Fibroblast of pulmonary artery (primary cell): ENCODE results near the gene RHOD.
A peak's percentile ranks its signal among the peaks of the same experiment; 100 is the strongest.

Experiments
- DNase-seq: peaks from one replicate; pipeline ENCODE4 v3.0.0-alpha.2; 2010; ENCODE audit warnings: low read depth
- H3K4me3 ChIP-seq: replicated peaks from 2 replicates; pipeline ENCODE4 v1.5.1; 2011; ENCODE audit warnings: low read depth, mild to moderate bottlenecking, control low read depth, low read length, moderate library complexity
- TF ChIP-seq, protein P1 (sequence below): IDR thresholded peaks from 2 replicates; pipeline ENCODE4 v1.5.1; 2011; ENCODE audit warnings: mild to moderate bottlenecking, control low read depth, low read length, inconsistent platforms; ENCODE audit errors: missing control alignments

Gene RHOD

DNA sequence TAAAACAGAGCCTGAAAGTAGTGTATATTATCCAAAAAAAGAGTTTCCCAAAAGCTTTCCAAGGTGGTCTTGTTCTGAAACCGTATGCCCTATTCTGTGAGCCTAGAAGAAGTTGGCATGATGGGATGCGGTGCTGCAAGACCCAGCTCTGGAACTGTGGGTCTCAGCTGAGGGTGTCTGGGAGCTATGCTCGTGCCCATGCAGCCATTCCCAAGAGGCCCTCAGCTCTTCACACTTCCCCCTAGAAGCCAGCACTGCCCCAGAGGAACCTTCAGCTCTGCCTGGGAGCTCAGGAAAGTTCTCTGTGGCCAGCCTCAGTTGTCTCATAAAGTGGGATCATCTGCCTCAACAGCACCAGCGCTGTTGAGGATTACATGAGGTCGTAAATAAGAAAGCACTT lies 40.1 kb upstream of the RHOD start:
- no peak for DNase-seq
- no peak overlapping the region for H3K4me3 ChIP-seq
- TF ChIP-seq, protein P1, sequence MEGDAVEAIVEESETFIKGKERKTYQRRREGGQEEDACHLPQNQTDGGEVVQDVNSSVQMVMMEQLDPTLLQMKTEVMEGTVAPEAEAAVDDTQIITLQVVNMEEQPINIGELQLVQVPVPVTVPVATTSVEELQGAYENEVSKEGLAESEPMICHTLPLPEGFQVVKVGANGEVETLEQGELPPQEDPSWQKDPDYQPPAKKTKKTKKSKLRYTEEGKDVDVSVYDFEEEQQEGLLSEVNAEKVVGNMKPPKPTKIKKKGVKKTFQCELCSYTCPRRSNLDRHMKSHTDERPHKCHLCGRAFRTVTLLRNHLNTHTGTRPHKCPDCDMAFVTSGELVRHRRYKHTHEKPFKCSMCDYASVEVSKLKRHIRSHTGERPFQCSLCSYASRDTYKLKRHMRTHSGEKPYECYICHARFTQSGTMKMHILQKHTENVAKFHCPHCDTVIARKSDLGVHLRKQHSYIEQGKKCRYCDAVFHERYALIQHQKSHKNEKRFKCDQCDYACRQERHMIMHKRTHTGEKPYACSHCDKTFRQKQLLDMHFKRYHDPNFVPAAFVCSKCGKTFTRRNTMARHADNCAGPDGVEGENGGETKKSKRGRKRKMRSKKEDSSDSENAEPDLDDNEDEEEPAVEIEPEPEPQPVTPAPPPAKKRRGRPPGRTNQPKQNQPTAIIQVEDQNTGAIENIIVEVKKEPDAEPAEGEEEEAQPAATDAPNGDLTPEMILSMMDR = no peak

DNA sequence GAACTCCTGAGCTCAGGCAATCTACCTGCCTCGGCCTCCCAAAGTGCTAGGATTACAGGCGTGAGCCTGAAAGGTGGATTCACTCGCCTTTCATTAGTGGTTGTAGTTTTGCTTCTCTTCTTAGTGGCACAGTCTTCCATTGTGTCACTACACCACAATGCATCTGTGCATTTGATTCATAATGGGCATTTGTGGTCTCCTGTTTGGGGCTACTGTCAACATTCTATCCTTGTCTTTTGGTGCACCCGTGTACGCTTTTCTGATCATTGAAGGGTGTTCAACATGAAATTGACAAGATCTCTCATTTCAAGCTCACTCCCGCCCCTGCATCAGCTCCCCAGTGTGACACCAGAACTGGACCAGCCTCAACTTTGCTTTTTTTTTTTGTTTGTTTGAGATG lies 35.7 kb upstream of the RHOD start:
- TF ChIP-seq, protein P1 = no peak
- H3K4me3 ChIP-seq = no peak overlapping the region
- DNase-seq = no peak

DNA sequence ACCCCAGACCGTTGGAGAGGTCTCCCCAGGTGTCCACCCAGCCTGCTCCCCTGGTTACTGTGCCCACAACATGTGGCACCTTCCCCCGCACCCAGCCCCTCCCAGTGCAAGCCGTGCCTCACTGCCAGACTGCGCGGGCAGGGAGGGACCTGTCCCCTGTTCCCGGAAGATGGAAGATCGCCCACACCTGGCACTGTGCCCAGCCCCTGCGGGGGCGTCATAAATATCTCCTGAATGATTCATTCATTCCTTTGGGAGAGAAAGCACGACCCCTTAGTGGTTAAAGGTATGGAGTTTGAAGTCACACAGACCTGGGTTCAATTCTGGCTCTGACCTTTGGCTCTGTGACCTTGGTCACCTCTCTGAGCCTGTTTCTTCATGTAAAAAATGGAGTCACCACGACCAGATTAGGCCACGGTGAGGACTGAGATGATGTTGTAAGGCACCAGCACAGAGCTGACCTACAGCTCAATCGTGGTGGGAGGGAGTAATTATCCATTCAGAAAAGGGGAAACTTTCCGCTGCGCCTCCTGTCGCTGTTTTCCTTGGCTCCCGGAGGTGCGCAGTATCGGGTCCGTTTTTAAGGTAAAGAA lies 34.2 kb upstream of the RHOD start:
- H3K4me3 ChIP-seq = no peak overlapping the region
- TF ChIP-seq, protein P1 = no peak
- peak; percentile 68 for DNase-seq

DNA sequence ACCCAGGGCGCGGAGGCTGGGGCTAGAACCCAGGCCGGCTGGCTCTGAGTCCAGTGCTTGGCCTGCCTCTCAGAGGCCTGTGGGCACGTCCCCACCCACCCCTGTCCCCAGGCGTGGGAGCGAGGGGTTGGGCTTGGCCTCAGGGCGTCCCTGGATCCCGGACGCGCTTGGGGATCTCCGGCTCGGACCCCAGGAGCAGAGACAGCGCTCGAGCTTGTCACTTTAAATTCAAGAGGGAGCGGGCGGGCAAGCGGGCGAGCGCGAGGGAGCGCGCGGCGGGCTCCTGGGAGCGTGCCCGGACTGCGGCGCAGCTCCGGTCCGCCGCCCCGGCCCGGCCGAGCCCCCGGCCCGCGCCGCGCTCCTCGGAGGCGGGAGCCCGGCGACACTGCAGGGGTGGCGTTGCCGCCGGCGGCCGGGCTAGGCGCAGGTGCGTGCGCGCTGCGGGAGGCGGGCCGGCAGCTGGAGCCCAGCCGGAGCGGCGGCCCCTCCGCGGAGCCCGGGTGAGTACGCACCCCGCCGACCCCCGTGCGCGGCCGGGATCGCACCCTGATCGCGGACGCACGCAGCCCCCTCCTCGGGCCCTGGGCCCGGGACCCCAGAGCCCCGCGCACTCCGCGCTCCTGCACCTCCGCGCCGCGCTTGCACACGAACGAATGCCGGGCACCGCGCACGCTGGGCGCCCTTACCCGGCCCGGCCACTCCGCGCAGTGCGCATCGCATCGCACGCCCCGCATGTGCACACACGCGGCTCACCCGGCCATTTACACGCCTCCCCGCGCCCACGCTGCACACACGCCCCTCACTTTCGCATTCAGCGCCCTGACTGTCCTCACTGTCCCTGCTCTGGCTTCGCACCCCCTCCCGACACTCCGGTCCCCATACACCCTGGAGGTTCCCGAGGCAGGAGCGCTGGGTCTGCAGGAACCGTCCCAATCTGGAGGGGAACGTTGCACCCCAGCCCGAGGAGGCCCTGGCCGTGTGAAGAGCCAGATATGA lies 33.4 kb upstream of the RHOD start, which contains the start of gene SYT12:
SYT12 (plus strand) TSS at position 174 of the 996 bp plus-strand sequence. CDS start 7,011 bp downstream, outside the sequence.
- peak; percentile 9 for DNase-seq
- peak within 1 kb of the TSS; percentile 29 for H3K4me3 ChIP-seq
- TF ChIP-seq, protein P1 = no peak

DNA sequence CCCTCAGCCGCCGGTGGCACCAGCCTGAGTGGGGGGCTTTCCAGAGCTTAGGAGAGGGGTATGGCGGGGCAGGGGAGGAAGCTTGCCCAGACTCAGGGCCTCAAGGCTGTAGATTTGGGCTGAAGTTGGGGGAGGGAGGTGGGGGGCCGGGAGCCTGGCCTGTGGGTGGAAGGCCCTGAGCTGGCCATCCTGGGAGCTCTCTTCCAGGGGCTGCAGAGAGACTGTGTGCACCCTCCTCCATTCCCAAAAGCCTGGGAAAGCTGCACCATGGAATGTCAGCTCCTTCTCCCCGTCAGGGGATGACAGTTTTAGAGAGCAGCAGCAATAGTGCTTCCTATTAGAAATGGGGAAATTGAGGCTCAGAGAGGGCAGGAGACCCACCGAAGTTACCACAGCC lies 32.7 kb upstream of the RHOD start:
- DNase-seq = no peak
- no peak overlapping the region for H3K4me3 ChIP-seq
- TF ChIP-seq, protein P1 = no peak

DNA sequence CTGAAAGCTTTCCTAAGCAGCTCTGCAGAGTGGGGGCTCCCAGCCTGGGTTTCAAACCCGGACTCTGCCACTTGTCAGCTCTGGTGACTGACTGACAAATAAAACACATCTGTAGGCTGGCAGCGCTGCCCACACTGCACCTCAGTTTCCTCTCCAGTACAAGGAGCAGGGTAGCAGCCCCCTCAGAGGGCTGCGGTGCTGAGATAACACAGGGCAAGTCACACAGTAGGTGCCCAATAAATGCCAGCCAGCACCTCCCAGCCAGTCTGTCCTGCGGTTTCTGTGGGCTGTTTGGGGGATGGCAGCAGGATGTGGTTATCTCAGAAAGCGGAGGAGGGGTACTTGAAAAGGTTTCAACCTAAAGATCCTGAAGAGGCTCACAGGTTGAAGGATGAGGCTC lies 32.2 kb upstream of the RHOD start:
- no peak overlapping the region for H3K4me3 ChIP-seq
- no peak for DNase-seq
- TF ChIP-seq, protein P1 = no peak
